HG03196 (cell line): ENCODE results near the gene TMSB15A.
"Not testable (repeated sequence)": the region's sequence is repeated elsewhere in the genome, so short reads cannot be mapped to it uniquely, and the experiment has no call there.

Source experiments
- ATAC-seq: cut with Tn5 transposase; IDR thresholded peaks from one replicate; pipeline ENCODE4 v1.9.1; 2021; ENCODE audit not compliant: unreplicated experiment

TMSB15A gene

DNA sequence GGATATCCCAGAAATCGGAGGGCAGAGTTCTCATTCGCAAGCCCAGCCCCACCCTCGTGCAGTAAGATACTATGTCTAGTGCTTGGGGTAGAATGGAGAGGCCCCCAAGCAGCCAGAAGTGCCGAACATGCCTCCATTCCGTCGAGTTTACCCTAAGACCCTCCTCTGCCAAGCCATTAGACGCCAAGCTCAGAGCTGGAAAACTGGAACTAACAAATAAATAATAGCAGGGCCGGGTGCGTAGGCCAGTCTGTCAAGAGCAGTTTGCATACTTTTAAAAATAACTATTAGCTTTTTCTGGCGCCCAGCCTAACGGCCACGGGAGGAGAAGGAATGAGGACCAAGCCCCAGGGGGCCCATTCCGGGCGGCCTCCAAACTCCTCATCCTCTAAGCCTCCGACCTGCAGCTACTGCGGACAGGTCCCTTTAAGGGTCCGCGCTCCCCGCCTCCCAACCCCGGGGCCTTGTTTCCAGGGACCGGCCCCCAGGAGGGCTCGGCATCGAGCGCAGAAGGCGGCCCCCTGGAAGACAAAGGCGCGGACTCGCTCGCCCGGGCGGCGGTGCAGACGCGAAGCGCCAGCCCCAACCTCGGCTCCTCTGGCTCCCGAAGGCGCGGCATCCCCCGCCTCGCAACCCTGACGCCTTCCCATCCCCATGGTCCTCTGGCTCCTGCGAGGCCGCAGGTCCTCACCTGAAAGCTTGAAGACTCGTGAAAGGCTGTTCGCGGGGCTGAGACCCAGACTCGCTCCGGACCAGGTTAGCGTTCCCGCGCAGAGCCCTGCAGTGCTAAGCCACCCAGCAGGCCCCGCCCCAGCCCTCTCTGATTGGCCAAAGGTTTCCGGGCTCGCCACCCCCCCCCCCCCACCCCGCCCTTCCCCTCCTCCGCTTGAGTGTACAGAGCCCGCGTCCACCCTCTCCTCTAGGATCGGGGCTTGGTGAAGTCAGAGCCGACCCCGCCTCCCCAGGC, at the start of gene TMSB15A:
Gene TMSB15A, minus strand, starts transcription at position 765 of the 967 bp plus-strand sequence.
- peak; percentile 77 for ATAC-seq

DNA sequence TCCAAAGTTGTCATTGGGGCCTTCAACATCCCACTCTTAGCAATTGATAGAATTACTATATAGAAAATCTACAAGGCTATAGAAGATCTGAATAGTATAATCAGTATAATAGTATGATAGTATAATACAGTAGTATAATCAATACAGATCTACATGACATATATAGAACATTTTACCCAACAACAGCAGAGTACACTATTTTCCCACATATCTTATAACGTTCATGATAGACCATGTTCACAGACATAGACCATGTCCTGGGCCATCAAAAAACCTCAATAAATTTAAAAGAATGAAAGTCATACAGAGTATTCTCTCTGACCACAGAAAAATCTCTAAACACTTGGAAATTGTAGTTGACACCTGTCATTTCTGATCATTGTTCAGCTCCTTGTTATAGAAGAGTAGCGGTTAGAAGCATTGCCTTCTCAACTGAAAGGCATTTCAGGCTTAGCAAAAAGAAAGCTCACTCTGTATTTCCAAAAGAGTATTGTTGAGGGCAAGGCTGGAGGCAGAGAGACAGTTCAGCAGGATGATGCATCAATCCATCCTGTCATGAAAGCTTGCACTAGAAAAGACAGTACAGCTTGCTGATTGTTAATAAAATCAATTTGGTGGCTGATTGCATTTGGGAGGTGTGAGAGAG, 44.0 kb upstream of the TMSB15A start:
- ATAC-seq, result no peak

DNA sequence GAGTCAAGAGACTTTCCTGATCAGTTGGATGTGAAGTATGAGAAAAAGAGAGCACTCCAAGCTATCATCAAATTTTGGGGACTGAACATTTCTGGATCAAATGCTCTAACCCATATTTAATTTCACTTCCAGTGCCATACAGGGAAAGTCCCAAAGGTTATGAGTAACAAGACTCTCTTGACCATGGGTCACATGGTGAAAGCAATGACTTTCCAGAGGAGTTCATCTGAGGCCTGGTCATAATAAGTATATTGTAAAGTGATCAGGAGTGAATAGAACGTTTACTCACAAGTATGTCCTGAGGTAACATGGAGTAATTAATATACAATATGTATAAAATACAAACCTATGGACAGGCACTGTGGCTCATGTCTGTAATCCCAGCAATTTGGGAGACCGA, 42.1 kb upstream of the TMSB15A start:
- no peak for ATAC-seq

DNA sequence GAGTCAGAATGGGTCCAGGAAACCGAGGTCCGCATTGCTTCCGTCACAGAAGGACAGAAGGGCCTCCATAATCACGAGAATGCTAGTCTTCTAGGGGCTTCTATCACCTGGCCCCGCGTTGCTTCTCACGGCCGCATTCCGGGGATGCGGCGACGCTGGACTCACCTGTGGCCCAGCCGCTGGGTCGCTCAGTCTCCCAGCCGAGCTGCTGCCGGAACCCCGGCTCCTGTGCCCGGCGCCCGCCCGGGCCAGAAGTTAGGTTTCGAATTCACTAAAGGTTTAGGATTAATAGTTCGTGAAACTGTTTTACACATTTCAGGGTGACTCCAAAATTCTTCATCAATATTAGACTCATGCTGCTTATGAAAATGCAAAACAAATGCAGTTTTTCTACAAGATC, 31.7 kb upstream of the TMSB15A start:
- no peak for ATAC-seq

DNA sequence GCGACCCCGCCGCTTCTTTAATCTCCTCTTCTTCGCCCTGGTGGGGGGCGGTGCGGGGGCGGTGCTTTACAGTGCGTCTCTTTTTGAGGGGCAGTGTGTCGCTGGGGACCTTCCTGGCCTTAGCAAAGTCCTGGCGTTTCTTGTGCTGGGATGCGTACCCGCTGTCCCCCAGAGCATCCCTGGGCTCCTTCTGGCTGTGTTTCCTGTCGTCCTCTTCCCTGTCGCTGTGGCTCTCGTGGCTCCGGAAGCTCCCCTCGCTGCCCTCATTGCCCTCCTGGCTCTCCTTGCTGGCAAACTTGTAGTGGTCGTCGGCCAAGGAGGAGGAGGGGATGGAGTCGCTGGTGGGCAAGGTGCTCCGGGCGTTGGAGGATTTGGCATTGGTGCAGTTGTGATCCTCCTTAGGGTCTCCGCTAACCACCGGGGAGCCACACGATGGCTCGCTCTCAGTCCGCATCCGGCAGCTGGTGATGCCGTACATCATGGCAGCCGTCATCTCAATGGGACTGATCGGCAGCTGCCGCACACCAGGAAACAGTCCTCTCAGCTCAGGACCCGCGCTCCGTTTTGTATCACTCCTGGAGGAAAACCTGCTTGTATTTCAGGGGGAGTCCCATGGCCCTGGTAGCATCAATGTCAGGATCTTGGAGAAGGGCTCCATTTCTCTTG, 30.4 kb upstream of the TMSB15A start:
- no peak for ATAC-seq

DNA sequence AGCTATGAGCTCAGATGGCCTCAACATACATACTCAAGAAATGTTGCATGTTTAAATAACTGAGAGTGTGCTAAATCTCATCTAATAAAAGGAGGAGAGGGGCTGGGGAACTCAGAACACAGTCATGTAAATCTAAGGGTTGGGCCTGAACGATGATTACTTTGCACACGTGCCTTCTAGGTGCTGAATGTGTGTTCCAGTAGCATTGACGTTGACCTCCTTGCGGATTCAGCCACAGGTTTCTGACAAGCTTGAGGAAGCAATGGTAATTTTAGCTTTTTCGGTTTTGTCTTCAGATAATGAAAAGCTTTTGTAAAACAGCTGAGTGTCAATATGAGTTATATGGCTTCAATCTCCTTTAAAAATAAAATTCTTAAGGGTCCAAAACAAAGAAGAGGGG, 29.6 kb upstream of the TMSB15A start:
- not testable (repeated sequence) for ATAC-seq

DNA sequence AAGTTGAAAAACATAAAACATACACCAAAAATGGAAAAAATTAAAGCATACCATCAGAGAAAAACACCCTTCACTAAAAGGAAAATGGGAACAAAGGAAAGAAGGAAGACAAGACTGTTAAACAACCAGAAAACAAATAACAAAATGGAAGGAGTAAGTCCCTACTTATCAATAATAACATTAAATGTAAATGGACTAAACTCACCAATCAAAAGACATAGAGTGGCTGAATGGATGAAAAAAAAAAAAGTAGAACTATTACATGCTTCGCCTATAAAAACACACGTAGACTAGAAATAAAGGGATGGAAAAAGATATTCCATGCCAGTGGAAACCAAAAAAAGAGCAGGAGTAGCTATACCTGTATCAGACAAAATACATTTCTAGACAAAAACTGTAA, 19.4 kb upstream of the TMSB15A start:
- no peak for ATAC-seq

DNA sequence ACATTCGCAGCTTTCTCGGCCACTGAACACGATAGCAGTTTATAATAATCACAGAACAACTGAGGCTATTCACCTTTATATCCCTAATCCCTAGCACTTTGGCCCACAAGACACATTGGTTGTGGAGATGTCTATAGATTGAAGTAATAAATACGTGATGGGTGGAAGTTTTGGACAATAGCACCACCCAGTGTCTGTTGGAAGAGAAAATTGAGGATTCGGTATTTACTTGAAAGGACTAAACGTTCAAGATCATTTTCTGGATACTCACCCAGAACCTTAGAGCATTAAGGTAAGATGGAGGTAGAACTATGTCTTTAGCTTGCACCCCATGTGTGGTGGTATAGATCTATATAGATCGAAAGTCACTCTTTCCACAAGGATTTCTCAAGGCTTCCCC, 787 bp upstream of the TMSB15A start:
- no peak for ATAC-seq

DNA sequence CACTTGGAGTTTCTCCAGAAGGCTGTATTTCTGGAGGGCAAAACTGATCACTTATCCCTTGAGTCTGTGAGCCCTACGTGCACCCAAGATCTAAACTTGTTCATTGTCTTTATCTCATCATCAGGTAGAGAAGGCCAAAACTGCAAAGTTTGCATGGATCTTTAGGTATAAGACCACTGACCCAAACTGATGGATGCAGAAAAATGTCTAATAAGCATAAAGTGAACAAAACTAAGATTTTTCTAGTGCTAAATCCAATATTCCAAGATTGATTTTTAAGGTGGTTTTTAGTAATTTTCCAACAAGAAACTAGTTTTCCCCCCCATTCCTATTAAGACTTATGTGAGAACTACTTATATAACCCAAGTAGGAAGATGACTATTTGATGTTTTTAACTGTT, 2.0 kb downstream of the TMSB15A start:
- no peak for ATAC-seq

DNA sequence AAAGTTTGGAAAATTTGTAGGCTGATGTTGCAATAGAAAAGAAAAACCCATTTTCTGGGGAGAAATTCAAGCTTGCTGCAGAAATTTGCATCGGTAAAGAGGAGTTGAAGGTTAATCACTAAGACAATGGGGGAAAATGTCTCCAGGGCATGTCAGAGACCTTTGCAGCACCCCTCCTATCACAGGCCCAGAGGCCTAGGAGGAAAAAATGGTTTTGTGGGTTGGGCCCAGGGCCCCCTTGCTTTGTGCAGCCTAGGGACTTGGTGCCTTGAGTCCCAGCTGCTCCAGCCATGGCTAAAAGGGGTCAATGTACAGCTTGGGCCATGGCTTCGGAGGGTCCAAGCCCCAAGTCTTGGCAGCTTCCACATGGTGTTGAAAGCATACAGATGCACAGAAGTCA, 17.8 kb downstream of the TMSB15A start:
- no peak for ATAC-seq

DNA sequence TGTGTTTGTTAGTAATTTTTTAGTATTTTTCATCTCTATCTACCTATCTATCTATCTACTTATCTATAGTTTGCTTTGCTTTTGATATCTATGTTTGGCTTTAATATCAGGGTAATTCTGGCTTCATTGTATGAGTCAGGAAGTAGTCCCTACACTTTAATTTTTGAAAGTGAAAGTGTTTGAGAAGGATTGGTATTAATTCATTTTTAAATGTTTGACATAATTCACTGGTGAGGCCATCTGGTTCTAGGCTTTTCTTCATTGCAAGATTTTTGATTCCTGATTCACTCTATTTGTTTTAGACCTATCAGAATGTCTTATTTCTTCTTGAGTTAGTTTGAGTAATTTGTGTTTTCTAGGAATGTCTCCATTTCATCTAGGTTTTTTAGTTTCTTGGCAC, 24.8 kb downstream of the TMSB15A start:
- no peak for ATAC-seq

DNA sequence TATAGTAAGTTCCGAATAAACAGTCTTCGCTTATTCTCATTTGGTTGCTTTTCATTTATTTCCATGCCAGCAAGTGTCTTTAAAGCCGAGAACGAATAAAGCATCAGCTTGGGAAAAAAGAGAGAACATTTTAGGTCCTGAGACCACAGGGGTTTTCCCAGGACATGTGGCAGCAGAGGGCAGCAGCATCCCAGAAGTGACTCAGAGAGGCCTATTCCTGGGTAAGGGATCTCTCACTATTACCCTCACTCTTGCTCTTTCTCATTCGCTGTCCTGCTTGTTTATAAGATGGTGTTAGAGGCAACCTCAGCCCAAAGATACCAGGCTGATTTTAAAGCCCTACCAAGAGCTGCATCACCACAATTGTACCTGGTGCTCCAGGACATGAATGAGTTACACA, 37.8 kb downstream of the TMSB15A start:
- ATAC-seq, result not testable (repeated sequence)

DNA sequence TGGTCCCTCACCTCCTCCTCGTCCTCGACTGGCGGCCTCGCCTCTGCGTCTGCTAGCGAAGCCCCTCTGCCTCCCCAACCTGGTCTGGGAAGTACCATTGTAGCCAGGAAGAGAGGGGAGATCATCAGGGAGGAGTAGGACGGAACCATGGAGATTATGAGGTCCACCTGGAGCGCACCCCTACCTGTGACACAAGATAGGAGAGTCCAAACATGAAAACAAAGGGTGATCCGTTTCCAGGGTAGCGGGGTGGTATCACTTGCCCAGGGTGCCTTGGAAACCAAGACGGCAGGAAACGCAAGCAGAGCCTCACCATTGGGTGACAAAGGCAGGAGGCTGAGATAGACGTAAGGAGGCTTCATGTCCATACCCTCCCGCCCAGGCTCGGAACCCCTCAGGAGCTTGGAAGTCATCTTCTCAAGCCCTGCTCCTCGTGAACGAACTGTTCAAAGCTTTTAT, 44.7 kb downstream of the TMSB15A start, which contains the start of gene TCP11X2:
Gene TCP11X2, minus strand, starts transcription at position 51 of the 459 bp plus-strand sequence.
- not testable (repeated sequence) for ATAC-seq

DNA sequence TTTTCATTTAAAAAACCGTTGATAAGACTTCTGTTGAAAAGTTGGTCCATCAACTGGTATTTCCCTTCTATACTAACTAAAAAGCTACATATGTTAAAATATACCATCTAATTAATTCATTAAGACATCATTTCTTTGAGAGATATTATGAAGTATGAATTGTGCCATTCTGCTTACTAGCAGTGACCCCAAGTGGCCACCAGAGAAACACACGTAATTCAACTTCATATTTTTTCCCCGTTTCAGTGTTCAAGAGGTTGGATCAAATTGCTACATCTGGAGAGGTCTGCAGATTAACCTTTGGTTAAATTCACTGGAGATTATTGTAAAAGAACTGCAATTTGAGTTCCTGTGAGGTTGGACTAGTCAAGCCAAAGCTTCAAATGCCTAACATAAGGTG, 46.3 kb downstream of the TMSB15A start:
- ATAC-seq, result not testable (repeated sequence)
